ENCODE measurements around the gene EFCAB6.

Gene EFCAB6

GRCh38 chr22:43631846-43632245, 180.3 kb downstream of the EFCAB6 start:
- no peak for ATAC-seq

GRCh38 chr22:43631201-43631600, 180.9 kb downstream of the EFCAB6 start:
- no peak for ATAC-seq

- ATAC-seq, result no peak
These were observed 181.7 kb downstream of the EFCAB6 start for GRCh38 chr22:43630451-43630850.

GRCh38 chr22:43628250-43628649, 183.9 kb downstream of the EFCAB6 start:
- no peak for ATAC-seq

GRCh38 chr22:43627485-43628213, 184.5 kb downstream of the EFCAB6 start:
- no peak for ATAC-seq

GRCh38 chr22:43625242-43625641, 186.9 kb downstream of the EFCAB6 start:
- ATAC-seq, result no peak

GRCh38 chr22:43624144-43624998, 187.7 kb downstream of the EFCAB6 start:
- ATAC-seq, result no peak

GRCh38 chr22:43622886-43623285, 189.2 kb downstream of the EFCAB6 start:
- ATAC-seq, result no peak

- no peak for ATAC-seq
These were observed 191.9 kb downstream of the EFCAB6 start for GRCh38 chr22:43620197-43620596.

- ATAC-seq, result no peak
These were observed 193.6 kb downstream of the EFCAB6 start for GRCh38 chr22:43618517-43618916.

- no peak for ATAC-seq
These were observed 195.5 kb downstream of the EFCAB6 start for GRCh38 chr22:43616645-43617044.

GRCh38 chr22:43600265-43600664, 211.8 kb downstream of the EFCAB6 start:
- ATAC-seq, result no peak

- ATAC-seq, result no peak
These were observed 219.6 kb downstream of the EFCAB6 start for GRCh38 chr22:43592476-43592875.

- no peak for ATAC-seq
These were observed 220.7 kb downstream of the EFCAB6 start for GRCh38 chr22:43591380-43591779.

GRCh38 chr22:43587574-43587973, 224.5 kb downstream of the EFCAB6 start:
- no peak for ATAC-seq

- ATAC-seq, result no peak
These were observed 228.6 kb downstream of the EFCAB6 start for GRCh38 chr22:43583501-43583900.

- no peak for ATAC-seq
These were observed 229.7 kb downstream of the EFCAB6 start for GRCh38 chr22:43582394-43582793.

GRCh38 chr22:43580271-43580750, 231.8 kb downstream of the EFCAB6 start:
- ATAC-seq, result no peak

GRCh38 chr22:43574738-43575137, 237.4 kb downstream of the EFCAB6 start:
- ATAC-seq, result no peak

- ATAC-seq, result no peak
These were observed 239.4 kb downstream of the EFCAB6 start for GRCh38 chr22:43572710-43573109.

- no peak for ATAC-seq
These were observed 240.9 kb downstream of the EFCAB6 start for GRCh38 chr22:43571181-43571580.

- no peak for ATAC-seq
These were observed 241.5 kb downstream of the EFCAB6 start for GRCh38 chr22:43570531-43571165.

- no peak for ATAC-seq
These were observed 243.0 kb downstream of the EFCAB6 start for GRCh38 chr22:43569111-43569510.
